ENCODE data around the gene ZNF304. TPM values are rescaled to one million over a fixed set of nuclear protein-coding genes. Genes with fewer than 3 reads are reported as not detected.

Gene ZNF304
- total RNA-seq, 1 experiment from 2014 or later: 11.0 TPM

DNA sequence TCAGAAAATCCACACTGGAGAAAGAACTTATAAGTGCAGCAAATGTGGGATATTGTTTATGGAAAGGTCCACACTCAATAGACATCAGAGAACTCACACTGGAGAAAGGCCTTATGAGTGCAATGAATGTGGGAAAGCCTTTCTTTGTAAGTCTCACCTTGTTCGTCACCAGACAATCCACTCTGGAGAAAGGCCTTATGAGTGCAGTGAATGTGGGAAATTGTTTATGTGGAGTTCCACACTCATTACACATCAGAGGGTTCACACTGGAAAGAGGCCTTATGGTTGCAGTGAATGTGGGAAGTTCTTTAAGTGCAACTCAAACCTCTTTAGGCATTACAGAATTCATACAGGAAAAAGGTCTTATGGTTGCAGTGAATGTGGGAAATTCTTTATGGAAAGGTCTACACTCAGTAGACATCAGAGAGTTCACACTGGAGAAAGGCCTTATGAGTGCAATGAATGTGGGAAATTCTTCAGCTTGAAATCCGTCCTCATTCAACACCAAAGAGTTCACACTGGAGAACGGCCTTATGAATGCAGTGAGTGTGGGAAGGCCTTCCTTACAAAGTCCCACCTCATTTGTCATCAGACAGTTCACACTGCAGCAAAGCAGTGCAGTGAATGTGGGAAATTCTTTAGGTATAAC is 26.6 kb downstream of the ZNF304 start:
- no peaks in the 10 kb centered on the region for H3K4me1 ChIP-seq (ENCODE audit: insufficient read depth, low read length, poor library complexity, severe bottlenecking)
- DNase-seq (ENCODE audit: low spot score): no peak
- H3K4me3 ChIP-seq (ENCODE audit: low read depth, low read length, poor library complexity, severe bottlenecking): no peak overlapping the region
- ChIA-PET POLR2A (ENCODE audit: low non-redundant PET) (no interaction called here), CTCF (no interaction called here)
- peaks cover 16% of the 10 kb centered on the region for H3K36me3 ChIP-seq (ENCODE audit: insufficient read depth, low read length, poor library complexity, severe bottlenecking)
- intact Hi-C loops (cut with micrococcal nuclease; ENCODE audit: unreplicated experiment): no loop called here
- TF ChIP-seq EZH2 (IDR thresholded peaks at IDR 0.05; ENCODE audit: borderline replicate concordance, low read depth, low read length, poor library complexity, severe bottlenecking): no peak
- TF ChIP-seq, protein P1, sequence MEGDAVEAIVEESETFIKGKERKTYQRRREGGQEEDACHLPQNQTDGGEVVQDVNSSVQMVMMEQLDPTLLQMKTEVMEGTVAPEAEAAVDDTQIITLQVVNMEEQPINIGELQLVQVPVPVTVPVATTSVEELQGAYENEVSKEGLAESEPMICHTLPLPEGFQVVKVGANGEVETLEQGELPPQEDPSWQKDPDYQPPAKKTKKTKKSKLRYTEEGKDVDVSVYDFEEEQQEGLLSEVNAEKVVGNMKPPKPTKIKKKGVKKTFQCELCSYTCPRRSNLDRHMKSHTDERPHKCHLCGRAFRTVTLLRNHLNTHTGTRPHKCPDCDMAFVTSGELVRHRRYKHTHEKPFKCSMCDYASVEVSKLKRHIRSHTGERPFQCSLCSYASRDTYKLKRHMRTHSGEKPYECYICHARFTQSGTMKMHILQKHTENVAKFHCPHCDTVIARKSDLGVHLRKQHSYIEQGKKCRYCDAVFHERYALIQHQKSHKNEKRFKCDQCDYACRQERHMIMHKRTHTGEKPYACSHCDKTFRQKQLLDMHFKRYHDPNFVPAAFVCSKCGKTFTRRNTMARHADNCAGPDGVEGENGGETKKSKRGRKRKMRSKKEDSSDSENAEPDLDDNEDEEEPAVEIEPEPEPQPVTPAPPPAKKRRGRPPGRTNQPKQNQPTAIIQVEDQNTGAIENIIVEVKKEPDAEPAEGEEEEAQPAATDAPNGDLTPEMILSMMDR (conservative IDR thresholded peaks at IDR 0.05; ENCODE audit: low read depth, low read length): no peak
- no TSS peak for BruUV-seq (replicated peaks)
- no peaks in the 10 kb centered on the region for H3K27me3 ChIP-seq (replicated peaks; ENCODE audit: insufficient read depth, low read depth, low read length, poor library complexity)
- peaks cover 20% of the 10 kb centered on the region for H3K9me3 ChIP-seq (ENCODE audit: low read depth, low read length, poor library complexity, severe bottlenecking)
- no peak overlapping the region for H3K27ac ChIP-seq (ENCODE audit: low read depth, low read length, poor library complexity, severe bottlenecking)

DNA sequence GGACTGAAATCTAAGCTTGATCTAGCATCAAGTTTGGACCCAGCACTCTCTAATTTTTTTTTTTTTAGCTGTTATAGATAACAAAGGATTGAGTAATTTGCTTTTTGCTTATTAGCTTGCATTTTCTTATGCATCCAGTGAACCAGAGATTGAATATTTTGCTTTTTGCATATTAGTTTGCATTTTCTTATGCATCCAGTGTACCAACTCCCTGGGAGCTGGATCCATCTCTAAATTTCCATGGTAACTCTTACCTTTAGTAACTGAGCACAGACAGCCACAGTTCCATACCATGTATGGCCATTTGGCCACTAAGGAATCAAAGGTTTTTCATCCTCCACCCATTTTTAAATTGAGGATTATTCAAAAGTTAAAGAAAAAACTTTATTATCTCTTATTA is 29.9 kb downstream of the ZNF304 start:
- no peak for DNase-seq (ENCODE audit: low spot score)
- no TSS peak for BruUV-seq (replicated peaks)
- H3K36me3 ChIP-seq (ENCODE audit: insufficient read depth, low read length, poor library complexity, severe bottlenecking): peaks cover 16% of the 10 kb centered on the region
- H3K27ac ChIP-seq (ENCODE audit: low read depth, low read length, poor library complexity, severe bottlenecking): no peak overlapping the region
- intact Hi-C loops (cut with micrococcal nuclease; ENCODE audit: unreplicated experiment): no loop called here
- no peak for TF ChIP-seq EZH2 (IDR thresholded peaks at IDR 0.05; ENCODE audit: borderline replicate concordance, low read depth, low read length, poor library complexity, severe bottlenecking)
- TF ChIP-seq, protein P1 (conservative IDR thresholded peaks at IDR 0.05; ENCODE audit: low read depth, low read length): no peak
- ChIA-PET POLR2A (ENCODE audit: low non-redundant PET) (interaction anchor here (0.6 kb wide), 1 partner anchor 30 kb away, joined by 3 read pairs; the partner anchor contains the start of gene ZNF304), CTCF (no interaction called here)
- peaks cover 20% of the 10 kb centered on the region for H3K9me3 ChIP-seq (ENCODE audit: low read depth, low read length, poor library complexity, severe bottlenecking)
- no peaks in the 10 kb centered on the region for H3K27me3 ChIP-seq (replicated peaks; ENCODE audit: insufficient read depth, low read depth, low read length, poor library complexity)
- H3K4me1 ChIP-seq (ENCODE audit: insufficient read depth, low read length, poor library complexity, severe bottlenecking): no peaks in the 10 kb centered on the region
- no peak overlapping the region for H3K4me3 ChIP-seq (ENCODE audit: low read depth, low read length, poor library complexity, severe bottlenecking)

DNA sequence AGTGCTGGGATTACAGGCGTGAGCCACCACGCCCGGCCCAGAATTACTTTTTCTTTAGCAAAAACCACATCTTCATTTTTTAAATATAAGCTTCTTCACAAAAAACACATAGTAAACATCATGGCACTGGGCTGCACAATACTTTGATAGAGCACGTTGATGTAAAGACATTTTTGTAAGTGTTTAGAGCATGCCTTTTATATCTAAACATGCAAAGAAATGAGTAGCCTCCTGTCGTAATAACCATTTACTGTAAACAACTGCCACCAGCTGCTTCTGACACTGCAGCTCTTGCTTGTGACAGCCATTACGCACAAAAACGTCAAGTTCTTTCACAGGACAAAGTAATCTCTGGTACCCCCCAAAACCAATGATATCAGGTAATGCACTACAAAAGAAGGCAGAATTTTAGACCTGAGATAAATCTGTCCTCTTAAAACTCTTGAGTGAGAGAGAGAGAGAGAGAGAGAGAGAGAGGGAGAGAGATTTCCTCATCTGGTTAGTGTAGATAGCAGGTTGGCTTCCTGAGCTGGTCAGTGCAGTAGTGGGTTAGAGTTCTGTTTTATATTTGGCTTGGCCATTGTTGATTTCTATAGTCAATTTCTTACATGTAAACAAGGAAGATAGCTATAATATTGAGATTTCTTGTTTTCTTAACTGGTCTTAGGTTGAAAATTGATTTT is 31.9 kb downstream of the ZNF304 start:
- H3K27me3 ChIP-seq (replicated peaks; ENCODE audit: insufficient read depth, low read depth, low read length, poor library complexity): no peaks in the 10 kb centered on the region
- ChIA-PET POLR2A (ENCODE audit: low non-redundant PET) (no interaction called here), CTCF (no interaction called here)
- TF ChIP-seq EZH2 (IDR thresholded peaks at IDR 0.05; ENCODE audit: borderline replicate concordance, low read depth, low read length, poor library complexity, severe bottlenecking): no peak
- TF ChIP-seq, protein P1 (conservative IDR thresholded peaks at IDR 0.05; ENCODE audit: low read depth, low read length): no peak
- no peak for DNase-seq (ENCODE audit: low spot score)
- no peak overlapping the region for H3K27ac ChIP-seq (ENCODE audit: low read depth, low read length, poor library complexity, severe bottlenecking)
- no peak overlapping the region for H3K4me3 ChIP-seq (ENCODE audit: low read depth, low read length, poor library complexity, severe bottlenecking)
- no peaks in the 10 kb centered on the region for H3K4me1 ChIP-seq (ENCODE audit: insufficient read depth, low read length, poor library complexity, severe bottlenecking)
- H3K36me3 ChIP-seq (ENCODE audit: insufficient read depth, low read length, poor library complexity, severe bottlenecking): peaks cover 6% of the 10 kb centered on the region
- H3K9me3 ChIP-seq (ENCODE audit: low read depth, low read length, poor library complexity, severe bottlenecking): peaks cover 7% of the 10 kb centered on the region
- intact Hi-C loops (cut with micrococcal nuclease; ENCODE audit: unreplicated experiment): no loop called here
- BruUV-seq (replicated peaks): no TSS peak

Data from A673 (cell line).